Smooth muscle cell of the brain vasculature (primary cell): ENCODE data around the gene PHPT1.
"Not testable (repeated sequence)": the region's sequence is repeated elsewhere in the genome, so short reads cannot be mapped to it uniquely, and the experiment has no call there.

ENCODE experiments used
- DNase-seq: peaks from one replicate; pipeline ENCODE4 v3.0.0-alpha.2; 2012; ENCODE audit warnings: low read depth, low spot score

The PHPT1 gene

DNA sequence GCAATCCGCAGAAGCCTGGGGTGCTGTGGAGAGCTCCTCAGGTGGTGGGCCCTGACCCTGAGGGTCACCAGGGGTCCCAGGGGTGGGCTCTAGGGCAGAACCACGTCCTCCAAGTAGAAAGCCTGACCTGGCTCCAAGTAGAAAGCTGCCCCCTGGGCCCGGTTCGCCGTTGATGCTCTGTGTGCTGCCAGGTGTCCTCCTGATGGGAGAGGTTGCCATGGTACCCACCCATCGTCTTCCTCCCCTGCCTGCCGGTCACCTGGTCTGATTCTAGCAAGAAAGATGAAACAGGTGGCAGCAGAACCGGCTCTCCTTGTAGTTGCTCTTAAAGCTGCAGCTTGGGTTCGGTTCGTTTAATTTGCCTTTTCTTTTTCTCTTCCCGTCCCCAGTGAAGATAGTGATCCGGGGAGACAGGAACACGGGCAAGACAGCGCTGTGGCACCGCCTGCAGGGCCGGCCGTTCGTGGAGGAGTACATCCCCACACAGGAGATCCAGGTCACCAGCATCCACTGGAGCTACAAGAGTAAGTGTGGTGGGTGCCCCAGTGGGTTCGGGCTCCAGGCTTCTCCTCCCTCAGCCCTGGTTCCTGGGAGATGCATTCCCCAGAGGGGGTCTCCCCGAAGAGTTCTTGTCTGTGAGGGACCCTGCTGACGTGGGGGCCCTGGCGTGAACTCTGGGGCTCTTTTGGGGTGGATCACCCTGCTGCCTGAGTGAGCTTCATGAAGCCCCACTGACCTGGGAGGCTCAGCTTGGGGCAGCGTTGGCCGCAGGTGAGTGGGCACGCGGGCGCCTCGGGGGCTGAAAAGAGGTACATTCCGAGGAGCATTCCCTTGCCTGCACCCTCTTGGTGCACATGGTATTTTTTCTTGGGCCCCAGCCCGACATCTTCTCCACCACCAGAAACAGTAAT is 25.8 kb upstream of the PHPT1 start:
- no peak for DNase-seq

DNA sequence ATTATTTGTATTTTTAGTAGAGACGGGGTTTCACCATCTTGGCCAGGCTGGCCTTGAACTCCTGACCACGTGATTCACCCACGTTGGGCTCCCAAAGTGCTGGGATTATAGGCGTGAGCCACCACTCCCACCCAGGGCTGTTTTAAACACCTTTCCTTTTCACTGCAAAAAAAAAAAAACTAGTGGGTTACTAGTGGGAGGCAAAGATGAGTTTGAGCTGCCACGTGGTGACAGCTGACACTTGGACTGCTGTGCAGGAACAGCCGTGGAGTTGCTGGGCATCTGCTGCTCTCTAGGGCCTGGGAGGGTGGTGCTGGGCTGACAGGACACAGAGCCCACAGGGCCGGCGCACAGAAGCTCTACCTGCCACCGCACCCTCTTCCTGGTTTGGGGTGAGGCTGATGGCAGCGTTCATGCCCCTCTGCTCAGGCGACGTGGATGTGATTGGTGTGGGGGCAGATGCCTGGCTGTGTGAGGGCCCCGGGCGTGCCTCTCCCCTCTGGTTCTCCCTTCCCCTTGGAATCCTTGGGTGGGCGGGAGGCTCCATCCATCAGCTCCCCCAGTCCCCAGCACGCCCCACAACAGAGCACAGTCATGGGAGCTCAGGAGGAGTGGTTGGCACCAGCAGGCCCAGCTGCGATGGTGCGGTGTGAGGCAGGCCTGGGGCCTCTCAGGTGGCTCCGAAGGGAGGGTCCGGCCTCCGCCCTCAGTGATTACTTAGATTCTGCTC is 24.5 kb upstream of the PHPT1 start:
- no peak for DNase-seq

DNA sequence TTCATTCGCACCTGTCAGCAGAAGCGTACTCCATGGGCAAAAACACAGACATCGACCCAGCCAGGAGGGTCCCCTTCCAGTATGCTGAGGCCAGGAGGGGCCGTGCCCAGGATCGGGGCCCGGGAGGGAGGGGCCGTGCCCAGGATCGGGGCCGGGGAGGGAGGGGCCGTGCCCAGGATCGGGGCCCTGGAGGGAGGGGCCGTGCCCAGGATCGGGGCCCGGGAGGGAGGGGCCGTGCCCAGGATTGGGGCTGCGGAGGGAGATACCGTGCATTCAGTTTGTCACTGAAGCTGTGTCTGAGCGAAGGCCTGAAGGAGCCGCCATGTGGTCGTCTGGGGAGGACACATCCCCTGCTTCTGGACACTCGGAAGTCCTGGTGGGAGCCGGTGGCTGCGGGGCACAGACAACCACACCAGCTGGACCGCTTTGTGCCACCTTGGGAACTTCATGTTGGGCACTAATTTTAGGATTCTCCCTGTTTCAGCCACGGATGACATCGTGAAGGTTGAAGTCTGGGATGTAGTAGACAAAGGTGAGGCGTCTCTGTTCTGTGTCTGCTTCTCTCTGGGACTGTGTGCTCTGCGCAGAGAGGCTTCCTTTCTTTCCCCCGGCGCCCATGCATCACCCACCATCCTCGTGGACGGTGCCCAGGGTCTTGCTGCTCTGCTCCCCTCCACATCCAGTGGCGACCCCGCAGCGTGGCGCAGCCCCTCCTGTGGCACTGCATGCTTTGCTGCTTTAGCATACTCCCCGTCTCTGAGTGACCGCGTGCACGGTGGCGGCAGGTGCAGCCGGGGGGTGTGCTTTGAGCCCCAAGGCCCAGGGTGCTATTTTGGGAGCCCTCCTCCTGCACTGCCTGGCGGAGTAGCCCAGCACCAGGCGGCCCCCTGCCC is 23.7 kb upstream of the PHPT1 start:
- no peak for DNase-seq

DNA sequence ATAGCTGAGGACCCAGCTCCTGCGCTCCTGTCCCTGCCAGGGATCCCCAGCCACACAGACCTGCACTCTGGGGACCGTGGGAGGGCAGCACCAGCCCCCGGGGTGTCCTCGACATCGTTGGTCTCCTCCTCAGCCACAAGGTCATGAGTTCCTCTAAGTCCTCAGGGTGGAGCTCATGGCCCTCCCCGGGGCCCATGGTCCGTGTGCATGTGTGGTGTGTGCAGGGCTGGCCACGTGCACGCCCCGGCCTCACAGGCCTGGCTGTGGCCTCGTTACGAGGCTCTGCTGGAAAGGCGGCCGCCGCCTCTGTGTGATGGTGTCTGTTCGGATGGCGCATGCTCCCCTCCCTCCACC is 23.0 kb upstream of the PHPT1 start:
- no peak for DNase-seq

DNA sequence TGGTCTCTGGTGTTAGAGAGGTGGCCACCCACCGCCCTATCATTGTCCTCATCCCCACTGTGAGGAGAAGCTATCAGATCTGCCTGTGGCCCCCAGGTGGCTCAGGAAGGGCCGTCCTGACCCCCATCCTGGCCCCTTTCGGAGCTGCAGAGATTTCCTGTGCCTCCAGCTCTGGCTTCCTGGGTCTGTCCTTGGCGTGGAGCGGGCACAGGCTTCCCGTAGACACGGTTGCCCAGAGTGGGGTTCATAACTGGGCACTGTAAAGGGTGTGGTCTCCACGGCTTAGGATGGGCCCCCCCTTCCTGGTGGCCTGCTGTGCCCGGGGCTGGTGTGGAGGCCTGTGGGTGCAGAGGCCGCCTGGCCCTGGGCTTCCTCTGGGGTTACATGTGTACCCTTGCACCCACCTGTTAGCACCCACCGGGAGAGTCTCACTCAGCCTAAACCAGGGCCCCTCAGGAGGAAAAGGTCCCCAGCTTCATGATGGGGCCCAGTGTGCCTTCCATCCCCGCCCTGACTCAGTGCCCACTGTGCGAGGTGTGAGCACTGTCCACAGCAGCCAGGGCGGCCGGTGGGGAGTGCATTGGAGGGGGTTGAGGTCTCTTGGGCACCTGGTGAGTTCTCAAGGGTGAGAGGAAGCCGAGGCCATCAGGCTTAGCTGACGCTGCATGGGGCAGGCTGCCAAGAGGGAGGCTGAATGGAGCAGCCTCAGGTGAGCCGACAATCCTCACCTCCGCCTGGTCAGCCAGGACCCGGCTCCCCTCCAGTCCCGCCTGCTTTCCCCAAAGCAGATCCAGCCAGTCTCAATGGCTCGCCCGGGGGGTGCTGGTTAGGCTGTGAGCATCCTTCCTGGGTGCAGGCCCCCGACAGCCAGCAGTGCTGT is 22.3 kb upstream of the PHPT1 start:
- no peak for DNase-seq

DNA sequence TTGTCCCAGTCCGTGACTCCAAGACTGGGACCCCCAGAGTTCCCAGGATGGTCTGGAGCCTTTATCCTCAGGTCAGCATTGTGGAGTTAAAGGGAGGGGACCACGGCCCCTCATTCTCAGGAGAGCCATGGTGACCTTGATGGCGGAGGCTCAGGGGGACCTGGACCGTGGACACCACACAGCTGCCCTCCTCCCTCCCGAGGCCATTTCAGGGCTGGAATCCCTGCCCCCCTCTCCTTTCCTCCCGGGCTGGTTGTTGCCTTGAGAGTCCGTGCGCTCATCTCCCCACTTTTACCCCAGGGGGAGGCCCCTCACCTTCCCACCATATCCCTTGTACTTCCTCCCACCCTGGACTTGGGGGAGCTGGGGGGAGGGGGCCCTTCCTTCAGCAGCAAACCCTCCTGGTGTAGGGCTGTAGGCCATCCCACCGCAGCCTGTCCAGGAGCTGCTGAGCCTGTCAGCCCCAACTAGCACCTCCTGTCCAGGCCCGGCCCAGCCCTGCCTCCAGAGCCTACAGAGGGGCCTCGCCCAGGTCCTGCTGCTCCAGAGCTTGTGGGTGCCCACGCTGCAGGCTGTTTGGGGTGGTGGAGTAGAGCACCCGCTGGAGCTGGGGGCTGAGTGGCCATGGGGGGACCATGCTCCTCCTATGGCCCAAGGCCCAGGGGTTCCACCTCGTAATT is 21.3 kb upstream of the PHPT1 start:
- DNase-seq: no peak

DNA sequence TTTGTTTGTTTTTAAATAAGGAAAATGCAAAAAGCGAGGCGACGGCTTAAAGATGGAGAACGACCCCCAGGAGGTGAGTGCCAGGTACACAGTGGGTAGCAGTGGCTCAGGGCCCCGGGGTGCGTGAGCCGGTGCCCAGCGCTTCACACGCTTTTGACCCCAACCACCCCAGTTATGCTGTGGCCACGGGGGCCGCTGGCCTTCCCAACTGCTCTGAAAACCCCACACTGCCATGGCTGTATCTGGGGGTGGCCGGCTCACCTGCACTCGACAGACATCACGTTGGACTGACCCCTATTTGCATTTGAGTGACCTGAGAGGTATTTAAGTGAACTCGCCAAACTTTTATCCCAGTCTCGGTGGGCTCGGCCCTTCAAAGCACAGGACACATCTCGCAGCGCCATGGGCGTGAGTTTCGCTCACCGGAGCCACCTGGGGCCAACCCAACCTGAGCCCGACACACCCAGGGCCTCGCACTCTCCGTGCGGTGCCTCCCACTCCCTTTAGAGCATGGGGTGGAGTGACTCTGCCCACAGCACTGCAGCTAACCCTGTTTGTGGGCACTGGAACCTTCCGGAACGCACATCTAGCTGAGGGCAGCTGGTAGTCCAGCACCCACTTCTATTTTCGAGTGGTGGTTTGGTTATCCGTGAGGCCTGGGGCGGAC is 20.6 kb upstream of the PHPT1 start:
- no peak for DNase-seq

DNA sequence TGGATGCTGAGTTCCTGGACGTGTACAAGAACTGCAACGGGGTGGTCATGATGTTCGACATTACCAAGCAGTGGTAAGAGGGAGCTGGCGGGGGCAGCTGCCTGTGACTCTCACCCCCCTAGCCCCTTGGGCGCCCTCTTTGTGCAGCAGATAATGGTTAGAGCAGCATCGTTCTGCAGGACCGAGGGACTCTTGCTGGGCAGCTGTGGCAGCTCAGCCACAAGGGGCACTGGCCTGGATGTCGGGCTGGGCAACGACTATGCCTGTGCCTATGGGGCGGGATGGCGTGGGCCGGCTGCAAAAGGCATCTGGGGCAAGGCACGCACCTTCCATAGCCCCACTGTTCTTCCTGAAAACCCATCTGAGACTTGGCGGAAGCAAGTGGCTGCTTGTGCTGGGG is 19.8 kb upstream of the PHPT1 start:
- DNase-seq: no peak

DNA sequence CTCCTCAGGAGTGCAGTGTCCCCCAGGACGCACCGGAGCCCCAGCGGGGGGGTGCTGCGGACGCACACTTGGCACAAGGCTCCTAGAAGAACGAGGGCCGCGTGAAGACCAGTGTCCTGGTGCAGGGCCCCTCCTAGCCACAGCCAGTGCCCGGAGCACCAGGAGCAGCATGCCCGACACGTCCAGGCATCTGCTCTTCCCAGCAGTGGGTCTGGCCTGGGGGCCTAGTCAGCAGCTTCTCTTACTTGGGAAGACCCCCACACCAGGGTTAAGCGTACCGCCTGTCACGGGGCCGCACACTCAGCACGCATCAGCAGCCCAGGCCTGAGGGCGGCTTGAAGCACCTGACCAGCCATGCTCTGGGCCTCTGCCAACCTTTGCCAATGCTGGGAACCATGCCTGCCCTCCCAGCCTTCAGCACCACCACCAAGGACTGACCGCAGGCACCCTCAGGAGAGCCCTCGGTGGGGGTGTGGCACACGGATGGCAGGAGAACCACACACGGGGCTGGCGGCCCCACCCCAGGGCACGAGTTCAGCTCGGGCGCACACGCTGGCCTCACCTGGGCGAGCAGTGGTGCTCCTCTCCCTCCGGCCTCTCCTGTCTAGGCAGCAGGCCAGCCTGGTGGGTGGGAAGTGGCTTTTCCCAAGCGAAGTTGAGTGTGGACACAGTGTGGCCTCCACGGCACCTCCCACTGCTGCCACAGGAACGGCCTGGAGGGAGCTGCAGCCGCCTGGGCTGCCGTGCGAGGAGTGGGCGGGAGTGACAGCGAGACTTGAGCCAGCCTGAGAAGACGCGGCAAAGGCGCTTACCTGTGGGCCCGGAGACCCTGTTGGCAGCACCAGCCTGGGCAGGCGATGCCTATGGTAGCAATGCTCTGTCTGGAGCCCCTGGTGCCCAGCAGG is 19.0 kb upstream of the PHPT1 start:
- no peak for DNase-seq

DNA sequence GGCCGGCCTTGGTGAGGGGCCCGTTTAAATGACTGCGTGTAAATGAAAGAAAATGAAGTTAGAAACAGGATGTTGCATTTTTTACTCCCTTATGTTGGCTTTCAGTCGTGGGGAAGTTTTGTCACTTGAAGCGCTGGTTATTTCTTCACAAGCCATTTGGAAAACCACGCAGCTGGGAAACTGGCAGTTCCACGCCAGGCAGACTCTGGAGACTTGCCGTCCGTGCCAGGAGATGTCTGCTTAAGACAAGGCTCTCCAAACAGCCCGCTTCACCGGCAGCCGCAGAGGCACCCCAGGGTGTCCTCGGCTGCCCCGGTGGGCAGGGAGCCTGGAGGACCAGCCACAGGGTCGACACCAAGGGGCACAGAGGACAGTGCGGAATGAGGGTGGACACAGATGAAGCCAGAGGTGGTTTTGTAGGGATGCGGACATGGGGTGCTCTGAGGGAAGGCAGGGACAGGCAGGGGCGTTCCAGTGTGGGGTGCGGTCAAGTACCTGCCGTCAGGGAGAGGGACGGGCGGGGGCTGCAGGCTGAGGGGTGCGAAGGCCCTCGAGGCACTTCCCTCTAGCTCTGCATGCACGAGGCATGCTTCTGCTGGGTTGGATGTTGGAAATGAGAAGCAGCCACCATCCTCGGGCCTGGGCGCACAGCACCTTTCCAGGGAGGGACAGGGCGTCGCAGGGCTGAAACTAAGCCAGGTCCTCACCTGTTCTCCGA is 18.0 kb upstream of the PHPT1 start:
- DNase-seq: no peak

DNA sequence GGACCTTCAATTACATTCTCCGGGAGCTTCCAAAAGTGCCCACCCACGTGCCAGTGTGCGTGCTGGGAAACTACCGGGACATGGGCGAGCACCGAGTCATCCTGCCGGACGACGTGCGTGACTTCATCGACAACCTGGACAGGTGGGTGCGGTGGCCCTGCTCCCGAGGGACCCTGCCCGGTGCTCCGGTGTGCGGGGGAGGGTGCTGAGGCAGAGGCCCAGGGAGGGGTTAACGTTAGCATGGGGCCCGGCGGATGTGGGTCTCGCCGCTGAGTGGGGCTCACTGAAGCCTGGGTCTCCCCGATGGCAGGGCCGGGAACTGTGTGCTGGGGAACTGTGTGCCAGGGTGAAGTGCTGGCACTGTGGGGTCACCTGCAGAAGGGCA is 17.5 kb upstream of the PHPT1 start:
- no peak for DNase-seq

DNA sequence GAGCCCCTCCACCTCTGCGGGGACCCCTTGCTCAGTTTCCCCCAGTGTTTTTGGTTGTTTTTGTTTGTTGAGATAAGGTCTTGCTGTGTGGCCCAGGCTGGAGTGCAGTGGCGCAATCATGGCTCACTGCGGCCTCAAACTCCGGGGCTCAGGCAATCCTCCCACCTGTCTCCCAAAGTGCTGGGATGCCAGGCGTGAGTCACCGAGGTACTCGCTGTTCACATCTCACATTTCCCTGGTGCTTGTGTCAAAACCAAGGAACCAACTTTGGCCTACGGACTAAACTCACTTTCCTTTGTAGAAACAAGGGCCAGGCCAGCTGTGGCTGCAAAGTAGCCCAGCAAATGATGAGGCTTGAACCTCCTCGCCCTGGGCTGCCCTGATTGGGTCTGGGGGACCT is 16.6 kb upstream of the PHPT1 start:
- no peak for DNase-seq

DNA sequence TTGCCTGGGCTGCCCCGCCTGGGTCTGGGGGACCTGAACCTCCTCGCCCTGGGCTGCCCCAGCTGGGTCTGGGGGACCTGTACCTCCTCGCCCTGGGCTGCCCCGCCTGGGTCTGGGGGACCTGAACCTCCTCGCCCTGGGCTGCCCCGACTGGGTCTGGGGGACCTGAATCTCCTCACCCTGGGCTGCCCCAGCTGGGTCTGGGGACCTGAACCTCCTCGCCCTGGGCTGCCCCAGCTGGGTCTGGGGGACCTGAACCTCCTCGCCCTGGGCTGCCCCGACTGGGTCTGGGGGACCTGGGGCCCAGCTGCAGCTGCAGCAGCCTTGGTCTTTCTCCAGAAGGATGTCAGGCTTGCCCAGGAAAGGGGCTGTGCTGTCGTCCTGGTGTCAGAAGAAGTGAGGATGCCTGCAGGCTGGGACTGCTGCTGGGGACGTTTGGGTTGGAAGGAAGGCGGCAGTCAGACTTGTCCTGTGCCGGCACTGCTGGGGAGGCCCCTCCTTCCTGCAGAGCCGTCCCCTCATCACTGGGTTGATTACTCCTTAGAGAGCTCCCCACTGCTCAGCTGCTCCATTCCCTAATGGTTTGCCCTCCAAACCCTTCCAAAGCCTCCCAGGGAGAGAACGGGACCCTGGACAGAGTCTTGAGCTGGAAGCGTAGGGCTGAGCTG is 15.7 kb upstream of the PHPT1 start:
- not testable (repeated sequence) for DNase-seq

DNA sequence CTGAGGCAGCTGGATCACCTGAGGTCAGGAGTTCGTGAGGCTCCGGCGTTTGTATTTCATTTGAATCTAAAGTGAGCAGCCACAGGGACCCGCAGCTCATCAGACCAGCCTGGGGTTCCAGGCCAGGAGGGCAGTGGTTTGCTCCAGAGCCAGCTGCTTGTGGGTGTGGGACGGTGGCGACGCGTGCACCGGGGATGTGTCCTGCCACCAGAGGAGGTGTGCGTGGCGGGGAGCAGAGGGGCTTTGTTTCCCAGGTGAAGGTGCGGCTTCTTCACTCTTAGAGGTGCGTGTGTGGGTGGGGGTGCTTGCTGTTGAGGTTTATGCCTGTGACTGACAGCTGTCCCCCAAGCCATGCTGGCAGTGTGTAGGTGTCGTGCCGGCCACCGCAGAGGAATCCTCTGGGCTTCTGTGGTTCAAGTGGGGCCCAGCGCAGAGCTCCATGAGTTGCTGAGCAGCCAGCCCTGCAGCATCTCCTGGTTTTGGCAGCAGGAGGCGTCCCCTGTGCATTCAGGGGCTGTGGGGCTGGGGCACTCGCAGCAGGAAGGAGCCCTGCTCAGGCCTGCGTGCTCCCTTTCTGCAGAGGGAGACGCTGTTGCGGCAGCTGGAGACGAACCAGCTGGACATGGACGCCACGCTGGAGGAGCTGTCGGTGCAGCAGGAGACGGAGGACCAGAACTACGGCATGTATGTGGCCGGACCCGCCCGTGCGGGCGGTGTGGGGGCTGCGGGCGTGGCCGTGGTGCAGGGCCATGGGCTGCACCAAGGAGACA is 13.9 kb upstream of the PHPT1 start:
- no peak for DNase-seq

DNA sequence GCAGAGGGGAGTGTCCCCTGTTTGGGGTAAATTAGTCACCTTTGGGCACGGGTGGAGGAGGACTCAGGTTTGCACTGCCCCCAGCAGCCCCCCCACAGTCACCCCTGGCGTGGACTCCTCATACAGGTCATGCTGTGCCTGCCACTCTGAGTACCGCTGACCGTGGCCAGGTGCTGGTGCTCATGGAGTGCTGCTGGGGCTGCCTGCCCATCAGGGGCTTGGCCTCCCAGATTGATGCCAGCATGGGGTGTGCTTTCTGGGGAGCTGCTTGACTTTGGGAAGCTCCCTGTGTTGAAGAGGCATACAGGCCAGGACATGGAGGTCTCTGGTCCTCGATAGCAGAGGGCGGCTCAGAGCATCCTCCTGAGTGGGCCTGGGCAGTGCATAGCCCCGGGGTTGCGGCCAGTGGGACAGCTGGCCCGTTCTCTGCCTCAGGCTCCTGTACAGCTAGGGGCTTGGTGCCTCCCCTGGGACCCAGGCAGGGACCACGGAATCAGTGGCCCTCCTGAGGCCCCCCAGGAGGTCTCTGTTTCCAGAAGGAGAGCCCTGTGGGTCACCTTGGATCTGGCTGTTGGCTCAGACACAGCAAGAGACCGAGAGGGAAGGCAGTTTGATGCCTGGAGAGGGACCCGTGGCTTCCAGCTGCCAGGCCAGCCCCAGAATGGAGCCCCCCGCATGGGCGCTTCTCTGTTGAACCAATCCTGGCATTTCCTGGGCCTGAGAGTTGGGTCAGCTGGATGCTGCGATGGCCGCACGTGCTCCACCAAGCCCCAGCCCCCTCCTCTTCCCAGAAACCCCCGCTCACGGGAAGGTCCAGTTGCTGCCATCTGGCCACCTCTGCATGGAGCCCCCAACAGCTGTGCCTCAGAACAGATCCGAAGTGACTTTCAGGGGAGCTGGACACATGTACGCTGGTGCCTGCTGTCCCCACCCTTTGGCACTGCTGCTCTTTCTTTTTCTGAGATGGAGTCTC is 13.0 kb upstream of the PHPT1 start:
- no peak for DNase-seq
